ENCODE data around the gene SPACA7.

SPACA7 gene

DNA sequence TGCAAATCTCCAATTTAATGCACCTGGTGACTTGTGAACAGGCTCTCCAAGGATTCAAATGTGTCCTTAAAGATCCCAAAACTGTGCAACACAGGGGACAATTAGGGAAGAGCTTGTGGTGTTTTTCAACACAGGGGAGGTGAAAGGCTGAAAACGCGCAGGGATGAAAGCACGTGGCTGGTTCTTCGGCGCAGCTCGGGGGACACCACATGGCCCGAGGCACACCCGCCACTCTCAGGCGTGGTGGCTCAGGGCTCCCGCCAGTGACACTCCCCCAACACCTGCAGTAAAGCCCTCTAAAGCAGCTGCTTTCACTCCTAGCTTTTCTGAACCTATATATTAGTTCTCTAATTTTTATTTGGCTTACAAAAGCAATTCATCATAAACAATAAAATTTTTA lies 91.9 kb downstream of the SPACA7 start (continued):
- no peak for TF ChIP-seq TSHZ2 (CRISPR knock-in tag; IDR thresholded peaks at IDR 0.05)
- no peak for TF ChIP-seq ARNTL (CRISPR knock-in tag; IDR thresholded peaks at IDR 0.05; ENCODE audit: borderline replicate concordance, low read depth)
- TF ChIP-seq PATZ1 (CRISPR knock-in tag; IDR thresholded peaks at IDR 0.05; ENCODE audit: borderline replicate concordance): no peak
- TF ChIP-seq ISL1 (CRISPR knock-in tag; IDR thresholded peaks at IDR 0.05): no peak
- TF ChIP-seq ZFP3 (CRISPR knock-in tag; IDR thresholded peaks at IDR 0.05): no peak
- TF ChIP-seq PPARA (CRISPR knock-in tag; IDR thresholded peaks at IDR 0.05; ENCODE audit: borderline replicate concordance): no peak
- no peak for TF ChIP-seq ZNF565 (CRISPR knock-in tag; conservative IDR thresholded peaks at IDR 0.05; ENCODE audit: low read depth)

GRCh38 chr13:112469071-112469745 lies 93.1 kb downstream of the SPACA7 start:
- TF ChIP-seq PPARA (CRISPR knock-in tag; IDR thresholded peaks at IDR 0.05; ENCODE audit: borderline replicate concordance) (no peak), ZFP3 (CRISPR knock-in tag; IDR thresholded peaks at IDR 0.05) (no peak), ZC3H10 (CRISPR knock-in tag; IDR thresholded peaks at IDR 0.05) (no peak), GLIS3 (CRISPR knock-in tag; IDR thresholded peaks at IDR 0.05) (no peak), ARNTL (CRISPR knock-in tag; IDR thresholded peaks at IDR 0.05; ENCODE audit: borderline replicate concordance, low read depth) (no peak)
- TF ChIP-seq, protein P1, sequence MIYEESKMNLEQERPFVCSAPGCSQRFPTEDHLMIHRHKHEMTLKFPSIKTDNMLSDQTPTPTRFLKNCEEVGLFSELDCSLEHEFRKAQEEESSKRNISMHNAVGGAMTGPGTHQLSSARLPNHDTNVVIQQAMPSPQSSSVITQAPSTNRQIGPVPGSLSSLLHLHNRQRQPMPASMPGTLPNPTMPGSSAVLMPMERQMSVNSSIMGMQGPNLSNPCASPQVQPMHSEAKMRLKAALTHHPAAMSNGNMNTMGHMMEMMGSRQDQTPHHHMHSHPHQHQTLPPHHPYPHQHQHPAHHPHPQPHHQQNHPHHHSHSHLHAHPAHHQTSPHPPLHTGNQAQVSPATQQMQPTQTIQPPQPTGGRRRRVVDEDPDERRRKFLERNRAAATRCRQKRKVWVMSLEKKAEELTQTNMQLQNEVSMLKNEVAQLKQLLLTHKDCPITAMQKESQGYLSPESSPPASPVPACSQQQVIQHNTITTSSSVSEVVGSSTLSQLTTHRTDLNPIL (CRISPR knock-in tag; IDR thresholded peaks at IDR 0.05; ENCODE audit: low read depth): no peak
- ATAC-seq: no peak

DNA sequence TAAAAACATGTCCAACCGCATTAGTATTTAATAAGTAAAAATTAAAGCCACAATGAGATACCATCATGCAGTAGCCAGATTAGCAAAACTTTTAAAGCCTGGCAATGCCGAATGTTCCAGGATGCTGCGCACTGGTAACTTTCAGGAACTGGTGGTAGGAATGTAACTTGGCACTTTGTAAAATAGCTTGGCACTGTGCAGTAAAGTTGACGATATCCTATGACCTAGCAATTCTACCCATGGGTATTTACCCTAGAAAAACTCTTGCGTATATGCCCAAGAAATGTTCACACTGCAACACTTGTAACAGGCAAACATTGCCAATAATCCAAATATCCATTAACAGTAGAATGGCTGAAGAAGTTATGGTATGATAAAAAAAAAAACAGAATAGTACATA lies 97.7 kb downstream of the SPACA7 start:
- no peak for ATAC-seq

DNA sequence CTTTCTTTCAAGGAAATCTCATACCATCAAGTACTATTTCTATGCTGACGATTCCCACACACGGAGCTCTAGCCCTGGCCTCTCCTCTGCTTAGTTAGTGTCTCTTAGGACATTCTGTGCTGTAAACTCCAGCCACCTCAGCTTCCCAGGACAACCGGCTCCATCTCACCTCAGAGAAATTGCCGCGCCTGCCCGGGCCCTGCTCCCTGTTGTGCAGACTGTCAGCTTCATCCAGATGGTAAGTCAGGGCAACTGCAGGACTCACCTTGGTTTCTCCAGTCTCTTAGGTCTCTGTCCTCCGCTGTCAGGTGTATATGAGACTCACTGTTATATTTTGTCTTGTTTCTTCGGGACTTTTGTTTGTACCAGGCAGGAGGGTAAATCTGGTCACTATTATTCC lies 98.7 kb downstream of the SPACA7 start:
- no peak for ATAC-seq
- TF ChIP-seq RARB (CRISPR knock-in tag; IDR thresholded peaks at IDR 0.05): no peak
- TF ChIP-seq TOX (CRISPR knock-in tag; IDR thresholded peaks at IDR 0.05; ENCODE audit: borderline replicate concordance): no peak
- no peak for TF ChIP-seq ZNF565 (CRISPR knock-in tag; conservative IDR thresholded peaks at IDR 0.05; ENCODE audit: low read depth)
- TF ChIP-seq OSR1 (CRISPR knock-in tag; IDR thresholded peaks at IDR 0.05): no peak
- TF ChIP-seq ZFP3 (CRISPR knock-in tag; IDR thresholded peaks at IDR 0.05): no peak

More for the DNA sequence above, 97.7 kb downstream of the SPACA7 start:
- no peak for TF ChIP-seq TSHZ2 (CRISPR knock-in tag; IDR thresholded peaks at IDR 0.05)
- TF ChIP-seq ISL1 (CRISPR knock-in tag; IDR thresholded peaks at IDR 0.05): no peak
- TF ChIP-seq PPARA (CRISPR knock-in tag; IDR thresholded peaks at IDR 0.05; ENCODE audit: borderline replicate concordance): no peak
- TF ChIP-seq TCF4 (CRISPR knock-in tag; IDR thresholded peaks at IDR 0.05; ENCODE audit: borderline replicate concordance): no peak
- no peak for TF ChIP-seq RARB (CRISPR knock-in tag; IDR thresholded peaks at IDR 0.05)
- TF ChIP-seq ARNTL (CRISPR knock-in tag; IDR thresholded peaks at IDR 0.05; ENCODE audit: borderline replicate concordance, low read depth): no peak
- TF ChIP-seq ZNF565 (CRISPR knock-in tag; conservative IDR thresholded peaks at IDR 0.05; ENCODE audit: low read depth): no peak
- no peak for TF ChIP-seq SNAI2 (CRISPR knock-in tag; IDR thresholded peaks at IDR 0.05)

GRCh38 chr13:112475889-112476288 lies 99.7 kb downstream of the SPACA7 start:
- ATAC-seq: no peak
- TF ChIP-seq SNAI2 (CRISPR knock-in tag; IDR thresholded peaks at IDR 0.05): no peak
- no peak for TF ChIP-seq BACH2 (CRISPR knock-in tag; IDR thresholded peaks at IDR 0.05; ENCODE audit: borderline replicate concordance)
- TF ChIP-seq ZNF565 (CRISPR knock-in tag; conservative IDR thresholded peaks at IDR 0.05; ENCODE audit: low read depth): no peak

Data from SK-N-SH treated with all-trans-retinoic acid at 6 μM for 48 hours (cell line).